ENCODE measurements around the gene ARHGEF3. TPM values are rescaled to one million over a fixed set of nuclear protein-coding genes. Genes with fewer than 3 reads are reported as not detected.

ARHGEF3 gene
- total and polyA plus RNA-seq, 2 donors (not counting 3 experiments of a cell fraction or from before 2014, with no cell fraction given): 6.7 to 16.3 TPM

DNA sequence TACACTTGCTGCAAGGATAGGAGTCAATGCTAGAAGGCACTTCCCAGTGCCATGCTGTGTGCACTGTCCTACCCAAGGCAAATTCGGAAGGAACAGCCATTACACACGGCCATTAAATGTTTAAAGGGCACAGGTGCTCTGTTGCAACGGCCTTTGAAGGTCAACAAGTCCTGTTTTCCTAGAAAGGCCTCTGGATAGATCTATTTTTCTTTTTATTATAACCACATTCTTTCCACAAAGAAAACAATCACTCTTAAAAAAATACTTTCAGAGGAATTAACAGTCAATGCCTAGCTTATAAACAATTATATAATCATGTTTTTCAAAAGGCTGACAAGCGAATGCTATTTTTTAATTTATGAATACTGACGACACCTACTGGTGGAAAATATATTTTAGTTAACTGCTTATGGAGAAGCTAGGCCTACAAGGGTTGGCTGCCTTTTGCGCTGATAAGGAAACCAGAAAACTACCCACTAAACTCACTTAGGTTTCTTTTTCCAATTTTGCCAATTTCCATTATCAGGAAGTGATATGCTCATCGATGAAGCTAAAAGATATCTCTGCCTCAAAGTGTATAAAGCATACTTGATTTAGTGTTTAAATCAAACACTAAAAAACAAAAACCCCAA is 2.4 kb downstream of the ARHGEF3 start:
- Histone ChIP-seq H3K27me3 (ENCODE audit: control insufficient read depth in 2 of 2, insufficient read depth in 2 of 2, low read length in 2 of 2) (no peaks in the 10 kb centered on the region), H3K9ac (replicated peaks; ENCODE audit: extremely low read depth, insufficient read depth, low read length) (peak overlapping the region; percentile 29), H3K4me3 (replicated peaks in 1 of 3; ENCODE audit: insufficient read depth in 1 of 3, low read depth in 1 of 3, low read length in 3 of 3) (peak overlapping the region in 2 of 3 experiments; percentile 22 to 82), H2AFZ (ENCODE audit: low read depth, low read length) (peak overlapping the region; percentile 78), H4K20me1 (replicated peaks; ENCODE audit: control insufficient read depth, extremely low read depth, insufficient read depth, low read length) (no peaks in the 10 kb centered on the region), H3K36me3 (ENCODE audit: control insufficient read depth in 2 of 2, extremely low read depth in 1 of 2, insufficient read depth in 2 of 2, low read length in 2 of 2) (no peaks in the 10 kb centered on the region), H3K9me3 (replicated peaks; ENCODE audit: control insufficient read depth, insufficient read depth, low read length) (no peaks in the 10 kb centered on the region), H3K9me1 (replicated peaks; ENCODE audit: control insufficient read depth, extremely low read depth, insufficient read depth, low read length) (peaks cover 2% of the 10 kb centered on the region), H3K4me1 (ENCODE audit: control insufficient read depth, extremely low read depth, insufficient read depth, low read length) (peaks cover 32% of the 10 kb centered on the region), H3K27ac (ENCODE audit: insufficient read depth, low read depth, low read length) (no peak overlapping the region), H3K4me2 (ENCODE audit: insufficient read depth, low read length) (peak overlapping the region; percentile 91), H3K79me2 (ENCODE audit: control insufficient read depth, insufficient read depth, low read length) (peaks cover 8% of the 10 kb centered on the region)
- BruUV-seq (replicated peaks): no TSS peak
- TF ChIP-seq JUN (IDR thresholded peaks at IDR 0.05; ENCODE audit: borderline replicate concordance, insufficient read depth, insufficient read length, low read depth): no peak
- TF ChIP-seq, protein P1, sequence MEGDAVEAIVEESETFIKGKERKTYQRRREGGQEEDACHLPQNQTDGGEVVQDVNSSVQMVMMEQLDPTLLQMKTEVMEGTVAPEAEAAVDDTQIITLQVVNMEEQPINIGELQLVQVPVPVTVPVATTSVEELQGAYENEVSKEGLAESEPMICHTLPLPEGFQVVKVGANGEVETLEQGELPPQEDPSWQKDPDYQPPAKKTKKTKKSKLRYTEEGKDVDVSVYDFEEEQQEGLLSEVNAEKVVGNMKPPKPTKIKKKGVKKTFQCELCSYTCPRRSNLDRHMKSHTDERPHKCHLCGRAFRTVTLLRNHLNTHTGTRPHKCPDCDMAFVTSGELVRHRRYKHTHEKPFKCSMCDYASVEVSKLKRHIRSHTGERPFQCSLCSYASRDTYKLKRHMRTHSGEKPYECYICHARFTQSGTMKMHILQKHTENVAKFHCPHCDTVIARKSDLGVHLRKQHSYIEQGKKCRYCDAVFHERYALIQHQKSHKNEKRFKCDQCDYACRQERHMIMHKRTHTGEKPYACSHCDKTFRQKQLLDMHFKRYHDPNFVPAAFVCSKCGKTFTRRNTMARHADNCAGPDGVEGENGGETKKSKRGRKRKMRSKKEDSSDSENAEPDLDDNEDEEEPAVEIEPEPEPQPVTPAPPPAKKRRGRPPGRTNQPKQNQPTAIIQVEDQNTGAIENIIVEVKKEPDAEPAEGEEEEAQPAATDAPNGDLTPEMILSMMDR (IDR thresholded peaks at IDR 0.05; ENCODE audit: extremely low read depth in 1 of 2, insufficient read depth in 1 of 2, low read depth in 1 of 2, low read length in 2 of 2): peak; percentile 27 to 38
- CTCF ChIA-PET: interaction anchor here (0.6 to 8.4 kb wide), 67 partner anchors 10 to 261 kb away, joined by 3 to 249 read pairs (median 6); partner anchors contain the start of gene SPATA12
- peak; percentile 18 for FAIRE-seq
- POLR2A ChIA-PET: no interaction called here
- DNase-seq (ENCODE audit: low read depth, low spot score): peak; percentile 77
- dilution Hi-C loops (cut with MboI; ENCODE audit: extremely low pct_ligation_motif_present, low sequenced_read_pairs): no loop called here
- intact Hi-C loops (cut with micrococcal nuclease): loop anchor here (1.0 kb wide), 1 partner anchor 97 kb away; no protein-coding TSS in a partner anchor

DNA sequence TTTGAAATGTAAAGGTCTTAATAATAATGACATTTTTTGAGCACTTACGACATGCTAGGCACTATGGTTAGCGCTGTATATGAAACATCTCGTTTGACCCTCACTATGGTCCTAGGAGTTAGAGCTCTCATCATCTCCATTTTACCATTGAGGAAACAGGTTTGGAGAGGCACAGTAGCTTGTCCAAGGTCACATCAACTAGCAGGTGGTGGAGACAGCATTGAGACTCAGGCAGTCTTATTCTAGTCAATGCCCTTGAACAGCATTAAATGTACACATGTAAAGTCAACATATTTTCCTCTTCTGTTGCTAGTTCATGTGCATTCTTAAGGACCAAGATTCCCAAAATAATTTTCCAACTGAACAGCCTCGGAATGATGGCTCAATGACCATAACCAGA is 4.8 kb downstream of the ARHGEF3 start:
- intact Hi-C loops (cut with micrococcal nuclease): no loop called here
- CTCF ChIA-PET: interaction anchor here (1.8 to 8.4 kb wide), 4 partner anchors 11 to 192 kb away, joined by 4 to 249 read pairs (median 136); no protein-coding TSS in a partner anchor

More for the DNA sequence above, 4.8 kb downstream of the ARHGEF3 start:
- dilution Hi-C loops (cut with MboI; ENCODE audit: extremely low pct_ligation_motif_present, low sequenced_read_pairs): no loop called here
- BruUV-seq (replicated peaks): no TSS peak
- no peak for TF ChIP-seq POLR2AphosphoS5 (IDR thresholded peaks at IDR 0.05; ENCODE audit: insufficient read depth, low read depth, low read length)
- no peak for TF ChIP-seq EZH2 (IDR thresholded peaks at IDR 0.05; ENCODE audit: borderline replicate concordance, low read depth, low read length, severe bottlenecking)
- no peak for TF ChIP-seq MYC (IDR thresholded peaks at IDR 0.05; ENCODE audit: low read depth, low read length)
- no peak for TF ChIP-seq FOS (IDR thresholded peaks at IDR 0.05; ENCODE audit: borderline replicate concordance, insufficient read depth, low read length)
- TF ChIP-seq, protein P2, sequence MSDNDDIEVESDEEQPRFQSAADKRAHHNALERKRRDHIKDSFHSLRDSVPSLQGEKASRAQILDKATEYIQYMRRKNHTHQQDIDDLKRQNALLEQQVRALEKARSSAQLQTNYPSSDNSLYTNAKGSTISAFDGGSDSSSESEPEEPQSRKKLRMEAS (IDR thresholded peaks at IDR 0.05; ENCODE audit: insufficient read depth, insufficient read length): no peak
- TF ChIP-seq, protein P1 (IDR thresholded peaks at IDR 0.05; ENCODE audit: extremely low read depth in 1 of 2, insufficient read depth in 1 of 2, low read depth in 1 of 2, low read length in 2 of 2): no peak
- no peak for TF ChIP-seq GATA2 (IDR thresholded peaks at IDR 0.05; ENCODE audit: insufficient read depth, insufficient read length, low read depth, low read length)
- no peak for TF ChIP-seq JUN (IDR thresholded peaks at IDR 0.05; ENCODE audit: borderline replicate concordance, insufficient read depth, insufficient read length, low read depth)
- no peak for TF ChIP-seq POLR2A (IDR thresholded peaks at IDR 0.05; ENCODE audit: low read depth, low read length)
- Histone ChIP-seq H3K4me1 (ENCODE audit: control insufficient read depth, extremely low read depth, insufficient read depth, low read length) (peaks cover 31% of the 10 kb centered on the region), H3K9me1 (replicated peaks; ENCODE audit: control insufficient read depth, extremely low read depth, insufficient read depth, low read length) (peaks cover 2% of the 10 kb centered on the region), H3K9ac (replicated peaks; ENCODE audit: extremely low read depth, insufficient read depth, low read length) (no peak overlapping the region), H3K27me3 (ENCODE audit: control insufficient read depth in 2 of 2, insufficient read depth in 2 of 2, low read length in 2 of 2) (no peaks in the 10 kb centered on the region), H2AFZ (ENCODE audit: low read depth, low read length) (no peak overlapping the region), H3K36me3 (ENCODE audit: control insufficient read depth in 2 of 2, extremely low read depth in 1 of 2, insufficient read depth in 2 of 2, low read length in 2 of 2) (no peaks in the 10 kb centered on the region), H3K4me3 (replicated peaks in 1 of 3; ENCODE audit: insufficient read depth in 1 of 3, low read depth in 1 of 3, low read length in 3 of 3) (no peak overlapping the region), H3K27ac (ENCODE audit: insufficient read depth, low read depth, low read length) (no peak overlapping the region), H3K9me3 (replicated peaks; ENCODE audit: control insufficient read depth, insufficient read depth, low read length) (no peaks in the 10 kb centered on the region), H4K20me1 (replicated peaks; ENCODE audit: control insufficient read depth, extremely low read depth, insufficient read depth, low read length) (no peaks in the 10 kb centered on the region), H3K79me2 (ENCODE audit: control insufficient read depth, insufficient read depth, low read length) (peaks cover 8% of the 10 kb centered on the region), H3K4me2 (ENCODE audit: insufficient read depth, low read length) (no peak overlapping the region)
- POLR2A ChIA-PET: no interaction called here
- DNase-seq (ENCODE audit: low read depth, low spot score): no peak
- no peak for FAIRE-seq

Measured in endothelial cell of umbilical vein (primary cell).